Endothelial cell of umbilical vein (primary cell): Measurements from ENCODE around the gene SCN5A. TPM values are rescaled to one million over a fixed set of nuclear protein-coding genes. Genes with fewer than 3 reads are reported as not detected.

Source experiments
- BruUV-seq: library from RNA; stranded (reverse); fragments of 400-500 nt; replicated peaks from 2 replicates; lab custom pipeline; 2021; lab: Mats Ljungman, UMichigan
- CTCF ChIA-PET: fragments of 300-600, 350-600 bp; sonication (Branson Sonifier 250); formaldehyde crosslinking; loops from one replicate; lab custom pipeline; 2021; ENCODE audit warnings: antibody characterized with exemption, inconsistent platforms; lab: Charles Lee
- POLR2A ChIA-PET: fragments of 300-600, 350-600 bp; sonication (Branson Sonifier 250); formaldehyde crosslinking; loops from one replicate; lab custom pipeline; 2021; ENCODE audit warnings: antibody characterized with exemption, inconsistent platforms; lab: Charles Lee
- DNase-seq: peaks from one replicate; pipeline ENCODE4 v3.0.0-alpha.2; 2011; ENCODE audit warnings: low read depth, low spot score
- FAIRE-seq: peaks from 2 replicates; lab custom pipeline; 2011; peaks lifted over from hg19 to GRCh38; lab: Jason Lieb, UNC
- H2AFZ ChIP-seq: 2 replicates; pipeline ENCODE4 v1.6.0; 2012; ENCODE audit warnings: low read depth, low read length, control low read depth, inconsistent platforms
- H3K27ac ChIP-seq: 2 replicates; pipeline ENCODE4 v1.5.1; 2011; ENCODE audit warnings: low read depth, mild to moderate bottlenecking, control low read depth, low read length, moderate library complexity; ENCODE audit not compliant: insufficient read depth
- H3K27me3 ChIP-seq, 2 experiments: 2 replicates each; pipeline versions ENCODE4 v1.6.0 to v1.6.1; 2011; ENCODE audit warnings: low read length in 2 of 2, mixed read lengths in 1 of 2; ENCODE audit not compliant: control insufficient read depth in 2 of 2, insufficient read depth in 2 of 2
- H3K36me3 ChIP-seq, 2 experiments: 2 replicates in 1 of 2; 3 replicates in 1 of 2; pipeline ENCODE4 v1.5.1; 2011; ENCODE audit warnings: low read length in 2 of 2, mild to moderate bottlenecking in 1 of 2, moderate library complexity in 1 of 2; ENCODE audit not compliant: control insufficient read depth in 2 of 2, insufficient read depth in 2 of 2; ENCODE audit errors: extremely low read depth in 1 of 2
- H3K4me1 ChIP-seq: 3 replicates; pipeline ENCODE4 v1.5.1; 2011; ENCODE audit warnings: mild to moderate bottlenecking, low read length; ENCODE audit not compliant: control insufficient read depth, insufficient read depth; ENCODE audit errors: extremely low read depth
- H3K4me2 ChIP-seq: 2 replicates; pipeline ENCODE4 v1.6.1; 2011; ENCODE audit warnings: low read length, control low read depth, mixed read lengths; ENCODE audit not compliant: insufficient read depth
- H3K4me3 ChIP-seq, 3 experiments: fragments of 200-600 bp in 1 of 3; sonication (generic), shearing (Covaris generic) in 1 of 3; replicated peaks in 1 of 3; 2 replicates each; pipeline ENCODE4 v1.5.1; 2011 to 2016; ENCODE audit warnings: control low read depth in 3 of 3, low read length in 3 of 3, mild to moderate bottlenecking in 2 of 3, inconsistent platforms in 1 of 3, low read depth in 1 of 3, moderate library complexity in 1 of 3; ENCODE audit not compliant: insufficient read depth in 1 of 3
- H3K79me2 ChIP-seq: 2 replicates; pipeline ENCODE4 v1.6.0; 2012; ENCODE audit warnings: low read length, inconsistent platforms; ENCODE audit not compliant: control insufficient read depth, insufficient read depth
- H3K9ac ChIP-seq: replicated peaks from 2 replicates; pipeline ENCODE3; 2011; ENCODE audit warnings: low read length, control low read depth; ENCODE audit not compliant: insufficient read depth; ENCODE audit errors: extremely low read depth
- H3K9me1 ChIP-seq: replicated peaks from 3 replicates; pipeline ENCODE4 v1.6.0; 2011; ENCODE audit warnings: mild to moderate bottlenecking, low read length; ENCODE audit not compliant: control insufficient read depth, insufficient read depth; ENCODE audit errors: extremely low read depth
- H3K9me3 ChIP-seq: replicated peaks from 2 replicates; pipeline ENCODE4 v1.5.1; 2012; ENCODE audit warnings: low read length, inconsistent platforms; ENCODE audit not compliant: control insufficient read depth, insufficient read depth
- H4K20me1 ChIP-seq: replicated peaks from 2 replicates; pipeline ENCODE3; 2011; ENCODE audit warnings: mild to moderate bottlenecking, low read length; ENCODE audit not compliant: control insufficient read depth, insufficient read depth; ENCODE audit errors: extremely low read depth
- CTCF ChIP-seq, 2 donors: IDR thresholded peaks; 1 replicate in 1 of 2; 2 replicates in 1 of 2; pipeline ENCODE4 v1.5.1; 2011; ENCODE audit warnings: low read length in 2 of 2, mild to moderate bottlenecking in 2 of 2, moderate library complexity in 2 of 2, control low read depth in 1 of 2, inconsistent platforms in 1 of 2, low read depth in 1 of 2; ENCODE audit not compliant: insufficient read depth in 1 of 2; ENCODE audit errors: extremely low read depth in 1 of 2
- GATA2 ChIP-seq: IDR thresholded peaks from 2 replicates; pipeline ENCODE4 v1.7.0; 2011; ENCODE audit warnings: low read depth, mild to moderate bottlenecking, moderate library complexity, mixed read lengths, low read length; ENCODE audit not compliant: insufficient read length, insufficient read depth
- JUN ChIP-seq: IDR thresholded peaks from 2 replicates; pipeline ENCODE4 v1.6.1; 2011; ENCODE audit warnings: borderline replicate concordance, low read depth; ENCODE audit not compliant: insufficient read length, insufficient read depth
- MAX ChIP-seq: IDR thresholded peaks from 2 replicates; pipeline ENCODE4 v1.6.1; 2011; ENCODE audit not compliant: insufficient read depth, insufficient read length
- MYC ChIP-seq: IDR thresholded peaks from one replicate; pipeline ENCODE4 v1.6.1; 2011; ENCODE audit warnings: mild to moderate bottlenecking, low read depth, low read length
- POLR2A ChIP-seq: IDR thresholded peaks from 2 replicates; pipeline ENCODE4 v1.6.1; 2012; ENCODE audit warnings: low read depth, mild to moderate bottlenecking, control low read depth, low read length
- dilution Hi-C: fragments of 300-500 bp; cut with MboI; formaldehyde crosslinking; loops from one replicate; pipeline ENCODE4 v1.15.0; 2019; ENCODE audit warnings: low sequenced_read_pairs; ENCODE audit not compliant: extremely low pct_ligation_motif_present
- intact Hi-C: fragments of 100-400 bp; cut with micrococcal nuclease; formaldehyde crosslinking; loops from one replicate; pipeline ENCODE4 v1.10.0; 2022
- polyA plus RNA-seq, 4 experiments: library from polyadenylated mRNA; depleted of rRNA in 3 of 4; stranded (reverse) in 3 of 4; unstranded in 1 of 4; fragments of >200 nt; gene quantifications; 2 replicates each; pipeline versions ENCODE4 v1.2.1 to v1.2.3, GENCODE V29; 2011 to 2012; ENCODE audit warnings: missing spikeins in 1 of 4
- total RNA-seq: library from RNA; stranded (reverse); gene quantifications from 2 replicates; pipeline ENCODE4 v1.2.3, GENCODE V29; 2021

The SCN5A gene
- total and polyA plus RNA-seq, 2 donors (not counting 3 experiments of a cell fraction or from before 2014, with no cell fraction given) = 2.7 to 20.0 TPM

GRCh38 chr3:38544926-38545325 lies 104.6 kb downstream of the SCN5A start:
- intact Hi-C loops (no loop called here), dilution Hi-C loops (no loop called here)
- Histone ChIP-seq H3K9me3 (no peaks in the 10 kb centered on the region), H3K9me1 (no peaks in the 10 kb centered on the region), H3K4me3 (no peak overlapping the region), H3K36me3 (no peaks in the 10 kb centered on the region), H3K4me2 (no peak overlapping the region), H3K79me2 (no peaks in the 10 kb centered on the region), H3K9ac (no peak overlapping the region), H3K4me1 (no peaks in the 10 kb centered on the region), H2AFZ (no peak overlapping the region), H4K20me1 (no peaks in the 10 kb centered on the region), H3K27ac (no peak overlapping the region), H3K27me3 (no peaks in the 10 kb centered on the region)
- ChIA-PET POLR2A (no interaction called here), CTCF (interaction anchor here (0.9 to 3.3 kb wide), 3 partner anchors 14 to 106 kb away, joined by 3 to 13 read pairs (median 5); no protein-coding TSS in a partner anchor)
- DNase-seq (no peak), FAIRE-seq (no peak)
- TF ChIP-seq MAX (no peak), CTCF (IDR thresholded peaks at IDR 0.05; ENCODE audit: extremely low read depth in 1 of 2, insufficient read depth in 1 of 2, low read depth in 1 of 2, low read length in 2 of 2) (no peak), JUN (no peak), GATA2 (no peak), POLR2A (no peak), MYC (no peak)
- BruUV-seq = no TSS peak
